GM12878 (cell line): ENCODE results near the gene GTF2A1. TPM values are rescaled to one million over a fixed set of nuclear protein-coding genes. Genes with fewer than 3 reads are reported as not detected.

Source experiments
- ATAC-seq: fragments of 200-7000 bp; cut with Tn5 transposase; 3 replicates; pipeline ENCODE4 v1.9.1; 2020; ENCODE audit warnings: mild to moderate bottlenecking, moderate library complexity
- BruUV-seq: library from RNA; stranded (reverse); fragments of 400-500 nt; replicated peaks from 2 replicates; lab custom pipeline; 2021; lab: Mats Ljungman, UMichigan
- CTCF ChIA-PET: fragments of 300-600 bp; sonication (Branson Sonifier 250); formaldehyde crosslinking; extraction: SDS; loops from one replicate; lab custom pipeline; 2021; ENCODE audit warnings: inconsistent platforms; lab: Yijun Ruan, JAX
- POLR2A ChIA-PET: fragments of 350-600 bp; formaldehyde crosslinking; extraction: SDS; loops from one replicate; lab custom pipeline; 2021; ENCODE audit warnings: inconsistent platforms; lab: Charles Lee
- RAD21 ChIA-PET: fragments of 300-600 bp; sonication (Branson Sonifier 250); formaldehyde crosslinking; loops from one replicate; lab custom pipeline; 2023; ENCODE audit warnings: antibody characterized with exemption; ENCODE audit not compliant: unreplicated experiment; lab: Charles Lee
- SMC1A ChIA-PET: fragments of 300-600 bp; sonication (Branson Sonifier 250); formaldehyde crosslinking; loops from one replicate; lab custom pipeline; 2023; ENCODE audit not compliant: unreplicated experiment, uncharacterized antibody; lab: Charles Lee
- DNase-seq: peaks from one replicate; pipeline ENCODE4 v3.0.0-alpha.2; 2011; ENCODE audit warnings: low read depth, low spot score
- FAIRE-seq: peaks from 3 replicates; lab custom pipeline; 2011; peaks lifted over from hg19 to GRCh38; lab: Jason Lieb, UNC
- H2AFZ ChIP-seq: 2 replicates; pipeline ENCODE4 v1.6.0; 2011; ENCODE audit warnings: low read depth, low read length, control low read depth; ENCODE audit not compliant: control insufficient read depth
- H3K27ac ChIP-seq: 2 replicates; pipeline ENCODE4 v1.5.1; 2011; ENCODE audit warnings: control low read depth; ENCODE audit not compliant: control insufficient read depth, insufficient read depth
- H3K27me3 ChIP-seq, 2 experiments: replicated peaks in 1 of 2; 2 replicates each; pipeline versions ENCODE4 v1.6.0 to v1.6.1; 2011; ENCODE audit warnings: low read length in 1 of 2; ENCODE audit not compliant: control insufficient read depth in 2 of 2, insufficient read depth in 2 of 2
- H3K36me3 ChIP-seq, 2 experiments: 2 replicates each; pipeline ENCODE4 v1.5.1; 2011; ENCODE audit warnings: low read length in 1 of 2; ENCODE audit not compliant: control insufficient read depth in 2 of 2, insufficient read depth in 2 of 2
- H3K4me1 ChIP-seq: 2 replicates; pipeline ENCODE4 v1.6.1; 2011; ENCODE audit warnings: mild to moderate bottlenecking, low read length, moderate library complexity, mixed read lengths; ENCODE audit not compliant: control insufficient read depth, insufficient read depth
- H3K4me2 ChIP-seq: 2 replicates; pipeline ENCODE4 v1.6.0; 2011; ENCODE audit warnings: control low read depth; ENCODE audit not compliant: control insufficient read depth, insufficient read depth
- H3K4me3 ChIP-seq: fragments of 200-600 bp; sonication (generic); 2 replicates; pipeline ENCODE4 v1.5.1; 2016
- H3K79me2 ChIP-seq: 2 replicates; pipeline ENCODE4 v1.6.0; 2011; ENCODE audit warnings: low read length; ENCODE audit not compliant: control insufficient read depth, insufficient read depth
- H3K9ac ChIP-seq: 2 replicates; pipeline ENCODE4 v1.8.0; 2011; ENCODE audit warnings: low read length, control low read depth, mixed read lengths; ENCODE audit not compliant: control insufficient read depth, insufficient read depth
- H3K9me3 ChIP-seq: replicated peaks from 3 replicates; pipeline ENCODE4 v1.5.1; 2011; ENCODE audit warnings: mild to moderate bottlenecking, low read length; ENCODE audit not compliant: control insufficient read depth, insufficient read depth
- H4K20me1 ChIP-seq: 2 replicates; pipeline ENCODE4 v1.6.0; 2011; ENCODE audit not compliant: control insufficient read depth, insufficient read depth
- CEBPZ ChIP-seq: fragments of 150-350 bp; IDR thresholded peaks from 2 replicates; pipeline ENCODE4 v1.6.1; 2016; ENCODE audit warnings: low read depth, low read length
- CREB1 ChIP-seq: IDR thresholded peaks from 2 replicates; pipeline ENCODE4 v1.6.1; 2012; ENCODE audit warnings: low read depth, mild to moderate bottlenecking, inconsistent platforms
- EZH2 ChIP-seq: IDR thresholded peaks from 2 replicates; pipeline ENCODE4 v1.6.1; 2012; ENCODE audit warnings: low read depth, mild to moderate bottlenecking, control low read depth, inconsistent platforms, low read length, borderline replicate concordance; ENCODE audit not compliant: control insufficient read depth
- NFYA ChIP-seq: IDR thresholded peaks from 2 replicates; pipeline ENCODE4 v1.6.1; 2011; ENCODE audit warnings: low read depth, mild to moderate bottlenecking, low read length, improper control_type of control experiment, borderline replicate concordance
- SMAD5 ChIP-seq: IDR thresholded peaks from 2 replicates; pipeline ENCODE4 v1.6.1; 2016; ENCODE audit warnings: antibody characterized with exemption, low read depth
- SMC3 ChIP-seq: IDR thresholded peaks from 2 replicates; pipeline ENCODE4 v1.6.1; 2011; ENCODE audit warnings: low read length, improper control_type of control experiment, borderline replicate concordance
- WGBS: methylation state at CpG from one replicate; pipeline ENCODE4 v1.1.6; 2016; ENCODE audit warnings: low lambda C conversion rate; ENCODE audit not compliant: insufficient replicate concordance, insufficient coverage; ENCODE audit errors: missing lambda C conversion rate; 5-methylcytosine and 5-hydroxymethylcytosine counted together
- in situ Hi-C: fragments of 300-500 bp; cut with MboI; formaldehyde crosslinking; loops from 9 replicates; pipeline ENCODE4 v1.14.3; 2018; ENCODE audit warnings: mixed read lengths
- intact Hi-C: fragments of 100-400 bp; cut with micrococcal nuclease; formaldehyde crosslinking; loops from one replicate; pipeline ENCODE4 v1.14.2; 2022; ENCODE audit not compliant: unreplicated experiment
- polyA plus RNA-seq, 11 experiments: library from polyadenylated mRNA; depleted of rRNA in 4 of 11; unstranded in 6 of 11; stranded (reverse) in 5 of 11; fragments of >200 nt; fragmentation: Nextera tagmentation in 4 of 11; fragmentation: Illumina TruSeq in 1 of 11; extraction: Ambion mirVana in 4 of 11; extraction: Trizol in 1 of 11; gene quantifications; 1 replicate in 1 of 11; 2 replicates in 10 of 11; pipeline versions ENCODE4 v1.2.1 to v1.2.3, GENCODE V29; 2011 to 2016; ENCODE audit warnings: inconsistent platforms in 2 of 11, missing spikeins in 2 of 11, low read depth in 1 of 11
- total RNA-seq, 4 experiments: library from RNA; depleted of rRNA in 3 of 4; stranded (reverse); fragments of >200 nt in 3 of 4; fragmentation: Illumina TruSeq in 1 of 4; extraction: Trizol in 1 of 4; gene quantifications; 2 replicates each; pipeline versions ENCODE4 v1.2.1 to v1.2.3, GENCODE V29; 2013 to 2021

The GTF2A1 gene
- total and polyA plus RNA-seq, 10 of the 15 experiments (the other 5 are each of a cell fraction or from before 2014, with no cell fraction given) = 2.5 to 28.7 (median 14.9) TPM

GRCh38 chr14:81127785-81128184 lies 93.0 kb downstream of the GTF2A1 start:
- peaks cover 10% of the 10 kb centered on the region; the same call in 2 of the 3 replicates for H3K9me3 ChIP-seq
- H3K4me3 ChIP-seq = no peak overlapping the region
- POLR2A ChIA-PET = interaction anchor here (1.1 kb wide), 1 partner anchor 14 kb away, joined by 3 read pairs; no protein-coding TSS in a partner anchor
- no peaks in the 10 kb centered on the region for H3K36me3 ChIP-seq
- WGBS = 45% methylated on average over 5 of the region's 5 CpGs
- ATAC-seq = no peak
- H3K4me2 ChIP-seq = no peak overlapping the region
- BruUV-seq = no TSS peak
- intact Hi-C loops (no loop called here), in situ Hi-C loops (no loop called here)
- CTCF ChIA-PET = no interaction called here
- no peak for DNase-seq
- H3K4me1 ChIP-seq = peaks cover 3% of the 10 kb centered on the region
- H3K27me3 ChIP-seq = no peaks in the 10 kb centered on the region
- RAD21 ChIA-PET = no interaction called here
- SMC1A ChIA-PET = no interaction called here
- no peaks in the 10 kb centered on the region for H3K79me2 ChIP-seq
- no peaks in the 10 kb centered on the region for H4K20me1 ChIP-seq
- H3K27ac ChIP-seq = no peak overlapping the region
- TF ChIP-seq CEBPZ (no peak), EZH2 (no peak)
- no peak for FAIRE-seq
- H2AFZ ChIP-seq = no peak overlapping the region
- no peak overlapping the region for H3K9ac ChIP-seq

GRCh38 chr14:81125536-81125935 lies 95.2 kb downstream of the GTF2A1 start:
- in situ Hi-C loops (no loop called here), intact Hi-C loops (no loop called here)
- no peaks in the 10 kb centered on the region for H3K36me3 ChIP-seq
- ChIA-PET RAD21 (interaction anchor here (0.8 kb wide), 1 partner anchor 45 kb away, joined by 3 read pairs; no protein-coding TSS in a partner anchor), SMC1A (interaction anchor here (1.3 kb wide), 2 partner anchors 8 to 31 kb away, joined by 3 to 4 read pairs; no protein-coding TSS in a partner anchor), POLR2A (no interaction called here), CTCF (no interaction called here)
- H3K4me3 ChIP-seq = no peak overlapping the region
- FAIRE-seq (peak; percentile 7), ATAC-seq (no peak), DNase-seq (no peak)
- H4K20me1 ChIP-seq = no peaks in the 10 kb centered on the region
- H2AFZ ChIP-seq = no peak overlapping the region
- no peaks in the 10 kb centered on the region for H3K27me3 ChIP-seq
- H3K4me2 ChIP-seq = no peak overlapping the region
- TF ChIP-seq SMC3 (no peak), CREB1 (no peak), NFYA (no peak), SMAD5 (no peak)
- no TSS peak for BruUV-seq
- H3K9me3 ChIP-seq = peaks cover 10% of the 10 kb centered on the region; the same call in 2 of the 3 replicates
- 1% methylated on average over 4 of the region's 4 CpGs for WGBS
- no peaks in the 10 kb centered on the region for H3K79me2 ChIP-seq
- no peak overlapping the region for H3K9ac ChIP-seq
- peaks cover 6% of the 10 kb centered on the region for H3K4me1 ChIP-seq
- H3K27ac ChIP-seq = no peak overlapping the region
